Measurements from ENCODE around the gene LONP2. TPM values are rescaled to one million over a fixed set of nuclear protein-coding genes. Genes with fewer than 3 reads are reported as not detected.
A peak's percentile ranks its signal among the peaks of the same experiment; 100 is the strongest.
"Not testable (repeated sequence)": the region's sequence is repeated elsewhere in the genome, so short reads cannot be mapped to it uniquely, and the experiment has no call there.

Gene LONP2
- total RNA-seq, 1 experiment from 2014 or later, result 55.6 TPM

GRCh38 chr16:48299471-48299870, 55.4 kb downstream of the LONP2 start:
- Mint-ChIP-seq H3K27me3 (ENCODE audit: insufficient read depth, unreplicated experiment) (no peaks in the 10 kb centered on the region), H3K4me3 (ENCODE audit: unreplicated experiment) (no peak overlapping the region), H3K36me3 (ENCODE audit: insufficient read depth, unreplicated experiment) (peaks cover 75% of the 10 kb centered on the region), H3K27ac (ENCODE audit: low read depth, unreplicated experiment) (no peak overlapping the region), H3K9me3 (ENCODE audit: unreplicated experiment) (no peaks in the 10 kb centered on the region), H3K4me1 (ENCODE audit: insufficient read depth, unreplicated experiment) (no peaks in the 10 kb centered on the region)
- ChIA-PET CTCF (interaction anchor here (0.7 to 2.2 kb wide), 2 partner anchors 227 to 866 kb away, joined by 3 to 6 read pairs; no protein-coding TSS in a partner anchor), POLR2A (interaction anchor here (1.2 to 1.3 kb wide), 3 partner anchors 14 to 48 kb away, joined by 3 to 5 read pairs (median 4); no protein-coding TSS in a partner anchor)
- intact Hi-C loops (cut with micrococcal nuclease), result no loop called here
- no peak for TF ChIP-seq CTCF (IDR thresholded peaks at IDR 0.05; ENCODE audit: unreplicated experiment)
- DNase-seq (ENCODE audit: unreplicated experiment), result no peak
- BruUV-seq (replicated peaks), result no TSS peak

GRCh38 chr16:48300391-48300856, 56.3 kb downstream of the LONP2 start:
- Mint-ChIP-seq H3K27ac (ENCODE audit: low read depth, unreplicated experiment) (peak overlapping the region; percentile 93), H3K4me1 (ENCODE audit: insufficient read depth, unreplicated experiment) (no peaks in the 10 kb centered on the region), H3K27me3 (ENCODE audit: insufficient read depth, unreplicated experiment) (no peaks in the 10 kb centered on the region), H3K36me3 (ENCODE audit: insufficient read depth, unreplicated experiment) (peaks cover 76% of the 10 kb centered on the region), H3K4me3 (ENCODE audit: unreplicated experiment) (no peak overlapping the region), H3K9me3 (ENCODE audit: unreplicated experiment) (no peaks in the 10 kb centered on the region)
- intact Hi-C loops (cut with micrococcal nuclease), result no loop called here
- ChIA-PET CTCF (interaction anchor here (0.6 to 2.2 kb wide), 2 partner anchors 110 to 226 kb away, joined by 3 to 6 read pairs; no protein-coding TSS in a partner anchor), POLR2A (interaction anchor here (0.8 to 1.5 kb wide), 5 partner anchors 9 to 84 kb away, joined by 3 to 6 read pairs (median 4); no protein-coding TSS in a partner anchor)
- TSS peak; percentile 84 for BruUV-seq (replicated peaks)
- DNase-seq (ENCODE audit: unreplicated experiment), result peak; percentile 47
- TF ChIP-seq CTCF (IDR thresholded peaks at IDR 0.05; ENCODE audit: unreplicated experiment), result no peak

- CTCF ChIA-PET, result interaction anchor here (1.2 kb wide), 1 partner anchor 314 kb away, joined by 3 read pairs; no protein-coding TSS in a partner anchor
- Mint-ChIP-seq H3K36me3 (ENCODE audit: insufficient read depth, unreplicated experiment) (peaks cover 75% of the 10 kb centered on the region), H3K27me3 (ENCODE audit: insufficient read depth, unreplicated experiment) (no peaks in the 10 kb centered on the region), H3K27ac (ENCODE audit: low read depth, unreplicated experiment) (no peak overlapping the region), H3K4me3 (ENCODE audit: unreplicated experiment) (no peak overlapping the region), H3K9me3 (ENCODE audit: unreplicated experiment) (peaks cover 7% of the 10 kb centered on the region), H3K4me1 (ENCODE audit: insufficient read depth, unreplicated experiment) (no peaks in the 10 kb centered on the region)
- no TSS peak for BruUV-seq (replicated peaks)
- TF ChIP-seq CTCF (IDR thresholded peaks at IDR 0.05; ENCODE audit: unreplicated experiment), result no peak
- no peak for DNase-seq (ENCODE audit: unreplicated experiment)
- POLR2A ChIA-PET, result no interaction called here
- intact Hi-C loops (cut with micrococcal nuclease), result no loop called here
These were observed 64.4 kb downstream of the LONP2 start for GRCh38 chr16:48308535-48308934.

- BruUV-seq (replicated peaks), result no TSS peak
- H3K4me1 Mint-ChIP-seq (ENCODE audit: insufficient read depth, unreplicated experiment), result no peaks in the 10 kb centered on the region
- ChIA-PET CTCF (interaction anchor here (0.5 to 1.0 kb wide), 4 partner anchors 20 to 1066 kb away, joined by 4 to 7 read pairs (median 4); no protein-coding TSS in a partner anchor), POLR2A (interaction anchor here (2.3 kb wide), 1 partner anchor 9 kb away, joined by 8 read pairs; no protein-coding TSS in a partner anchor)
- H3K4me3 Mint-ChIP-seq (ENCODE audit: unreplicated experiment), result no peak overlapping the region
- peaks cover 7% of the 10 kb centered on the region for H3K9me3 Mint-ChIP-seq (ENCODE audit: unreplicated experiment)
- no peak for DNase-seq (ENCODE audit: unreplicated experiment)
- TF ChIP-seq CTCF (IDR thresholded peaks at IDR 0.05; ENCODE audit: unreplicated experiment), result no peak
- intact Hi-C loops (cut with micrococcal nuclease), result no loop called here
- H3K27me3 Mint-ChIP-seq (ENCODE audit: insufficient read depth, unreplicated experiment), result no peaks in the 10 kb centered on the region
- H3K36me3 Mint-ChIP-seq (ENCODE audit: insufficient read depth, unreplicated experiment), result peaks cover 65% of the 10 kb centered on the region
- no peak overlapping the region for H3K27ac Mint-ChIP-seq (ENCODE audit: low read depth, unreplicated experiment)
These were observed 67.0 kb downstream of the LONP2 start for GRCh38 chr16:48310908-48311641.

- H3K4me1 Mint-ChIP-seq (ENCODE audit: insufficient read depth, unreplicated experiment); BruUV-seq (replicated peaks); DNase-seq (ENCODE audit: unreplicated experiment); H3K4me3 Mint-ChIP-seq (ENCODE audit: unreplicated experiment); H3K27ac Mint-ChIP-seq (ENCODE audit: low read depth, unreplicated experiment); CTCF ChIA-PET; H3K27me3 Mint-ChIP-seq (ENCODE audit: insufficient read depth, unreplicated experiment); intact Hi-C loops (cut with micrococcal nuclease); H3K9me3 Mint-ChIP-seq (ENCODE audit: unreplicated experiment): not testable (repeated sequence)
- POLR2A ChIA-PET, result interaction anchor here (1.2 kb wide), 1 partner anchor 14 kb away, joined by 4 read pairs; no protein-coding TSS in a partner anchor
- H3K36me3 Mint-ChIP-seq (ENCODE audit: insufficient read depth, unreplicated experiment), result peaks cover 67% of the 10 kb centered on the region
These were observed 69.8 kb downstream of the LONP2 start for GRCh38 chr16:48313905-48314304.

Measured in MCF 10A (cell line).